PC-9 (cell line): ENCODE data around the gene PGA3. TPM values are rescaled to one million over a fixed set of nuclear protein-coding genes. Genes with fewer than 3 reads are reported as not detected.

Source experiments
- BruUV-seq: library from RNA; stranded (reverse); fragments of 400-500 nt; replicated peaks from 2 replicates; lab custom pipeline; 2021; lab: Mats Ljungman, UMichigan
- CTCF ChIA-PET: fragments of 300-600 bp; sonication (Branson Sonifier 250); formaldehyde crosslinking; loops from one replicate; lab custom pipeline; 2022; ENCODE audit warnings: antibody characterized with exemption; lab: Charles Lee
- POLR2A ChIA-PET: fragments of 300-600 bp; sonication (Branson Sonifier 250); formaldehyde crosslinking; loops from one replicate; lab custom pipeline; 2022; ENCODE audit warnings: antibody characterized with exemption; ENCODE audit not compliant: unreplicated experiment; lab: Charles Lee
- DNase-seq, 2 experiments: peaks; one replicate each; pipeline versions ENCODE4 v3.0.0 to v3.0.0-alpha.2; 2015 to 2022; ENCODE audit warnings: mixed read lengths in 1 of 2
- H2AFZ ChIP-seq: fragments of 200-600 bp; sonication (generic); 2 replicates; pipeline ENCODE4 v1.8.1; 2017; ENCODE audit warnings: antibody characterized with exemption
- H3F3A ChIP-seq: fragments of 200-600 bp; sonication (generic); 2 replicates; pipeline ENCODE4 v1.8.1; 2017; ENCODE audit warnings: antibody characterized with exemption, mild to moderate bottlenecking, low read depth; ENCODE audit not compliant: insufficient read depth
- H3K27ac ChIP-seq: fragments of 200-600 bp; sonication (generic); 2 replicates; pipeline ENCODE4 v1.6.1; 2016; ENCODE audit warnings: mixed run types
- H3K27me3 ChIP-seq: fragments of 200-600 bp; sonication (generic); 2 replicates; pipeline ENCODE4 v1.6.1; 2016; ENCODE audit warnings: low read depth, mixed run types; ENCODE audit not compliant: insufficient read depth
- H3K36me3 ChIP-seq: fragments of 200-600 bp; sonication (generic); 2 replicates; pipeline ENCODE4 v1.6.1; 2016; ENCODE audit warnings: low read depth, mixed run types
- H3K4me1 ChIP-seq: fragments of 200-600 bp; sonication (generic); replicated peaks from 2 replicates; pipeline ENCODE4 v1.6.1; 2016; ENCODE audit warnings: mixed run types; ENCODE audit not compliant: insufficient read depth
- H3K4me2 ChIP-seq: fragments of 200-600 bp; sonication (generic); 2 replicates; pipeline ENCODE4 v1.6.1; 2017; ENCODE audit warnings: mixed run types
- H3K4me3 ChIP-seq: fragments of 200-600 bp; sonication (generic); 2 replicates; pipeline ENCODE4 v1.6.1; 2016; ENCODE audit warnings: mixed run types
- H3K79me2 ChIP-seq: fragments of 200-600 bp; sonication (generic); 2 replicates; pipeline ENCODE4 v1.6.1; 2017; ENCODE audit warnings: low read depth, mixed run types
- H3K9me2 ChIP-seq: fragments of 200-600 bp; sonication (generic); 2 replicates; pipeline ENCODE4 v1.8.1; 2017; ENCODE audit warnings: mild to moderate bottlenecking; ENCODE audit not compliant: insufficient read depth
- H3K9me3 ChIP-seq: fragments of 200-600 bp; sonication (generic); 2 replicates; pipeline ENCODE4 v1.8.1; 2016; ENCODE audit warnings: low read depth; ENCODE audit not compliant: insufficient read depth
- H4K20me1 ChIP-seq: fragments of 200-600 bp; sonication (generic); 2 replicates; pipeline ENCODE4 v1.8.1; 2017; ENCODE audit not compliant: insufficient read depth
- CTCF ChIP-seq: fragments of 200-600 bp; sonication (generic); conservative IDR thresholded peaks from 2 replicates; pipeline ENCODE4 v1.6.1; 2017; ENCODE audit warnings: mixed run types, antibody characterized with exemption, mild to moderate bottlenecking, moderate library complexity
- EZH2 ChIP-seq: fragments of 200-600 bp; sonication (generic); IDR thresholded peaks from 2 replicates; pipeline ENCODE4 v1.8.0; 2017; ENCODE audit warnings: antibody characterized with exemption, low read depth
- intact Hi-C: fragments of 100-400 bp; cut with micrococcal nuclease; formaldehyde crosslinking; loops from one replicate; pipeline ENCODE4 v1.10.0; 2022; ENCODE audit not compliant: unreplicated experiment
- total RNA-seq: library from RNA; stranded (reverse); gene quantifications from 2 replicates; pipeline ENCODE4 v1.2.3, GENCODE V29; 2021

Gene PGA3
- total RNA-seq, 1 experiment from 2014 or later: not detected

GRCh38 chr11:61195719-61196118 is 7.6 kb upstream of the PGA3 start:
- H2AFZ ChIP-seq: no peak overlapping the region
- H3K4me2 ChIP-seq: no peak overlapping the region
- TF ChIP-seq CTCF (no peak), EZH2 (no peak)
- no peak overlapping the region for H3K27ac ChIP-seq
- no peaks in the 10 kb centered on the region for H3F3A ChIP-seq
- DNase-seq: no peak
- peaks cover 9% of the 10 kb centered on the region for H3K9me3 ChIP-seq
- peaks cover 91% of the 10 kb centered on the region for H3K27me3 ChIP-seq
- no peaks in the 10 kb centered on the region for H3K79me2 ChIP-seq
- H3K9me2 ChIP-seq: no peaks in the 10 kb centered on the region
- no peaks in the 10 kb centered on the region for H3K36me3 ChIP-seq
- no TSS peak for BruUV-seq
- intact Hi-C loops: no loop called here
- ChIA-PET CTCF (interaction anchor here (0.6 kb wide), 1 partner anchor 149 kb away, joined by 14 read pairs; no protein-coding TSS in a partner anchor), POLR2A (no interaction called here)
- H3K4me1 ChIP-seq: no peaks in the 10 kb centered on the region
- no peaks in the 10 kb centered on the region for H4K20me1 ChIP-seq
- no peak overlapping the region for H3K4me3 ChIP-seq

GRCh38 chr11:61198361-61198760 is 5.0 kb upstream of the PGA3 start:
- Histone ChIP-seq H3K9me3 (no peaks in the 10 kb centered on the region), H3K79me2 (no peaks in the 10 kb centered on the region), H3F3A (no peaks in the 10 kb centered on the region), H2AFZ (no peak overlapping the region), H4K20me1 (no peaks in the 10 kb centered on the region), H3K9me2 (no peaks in the 10 kb centered on the region), H3K4me1 (no peaks in the 10 kb centered on the region), H3K36me3 (no peaks in the 10 kb centered on the region), H3K4me2 (no peak overlapping the region), H3K27ac (no peak overlapping the region), H3K4me3 (no peak overlapping the region), H3K27me3 (peaks cover 93% of the 10 kb centered on the region)
- ChIA-PET CTCF (no interaction called here), POLR2A (no interaction called here)
- no TSS peak for BruUV-seq
- DNase-seq: peak in 1 of 2 experiments; percentile 32
- intact Hi-C loops: no loop called here
- TF ChIP-seq CTCF: no peak
- TF ChIP-seq EZH2: no peak

- POLR2A ChIA-PET: interaction anchor here (0.6 kb wide), 1 partner anchor 11 kb away, joined by 6 read pairs; no protein-coding TSS in a partner anchor
- Histone ChIP-seq H3K27ac (no peak overlapping the region), H2AFZ (no peak overlapping the region), H3F3A (no peaks in the 10 kb centered on the region), H3K79me2 (no peaks in the 10 kb centered on the region), H3K4me3 (no peak overlapping the region), H3K4me2 (no peak overlapping the region), H3K27me3 (peaks cover 91% of the 10 kb centered on the region), H3K9me3 (no peaks in the 10 kb centered on the region), H4K20me1 (no peaks in the 10 kb centered on the region), H3K4me1 (no peaks in the 10 kb centered on the region), H3K9me2 (no peaks in the 10 kb centered on the region), H3K36me3 (no peaks in the 10 kb centered on the region)
- CTCF ChIA-PET: no interaction called here
- peak in 1 of 2 experiments; percentile 21 for DNase-seq
- TF ChIP-seq CTCF (no peak), EZH2 (no peak)
- intact Hi-C loops: no loop called here
- BruUV-seq: no TSS peak
These were observed 4.3 kb upstream of the PGA3 start for GRCh38 chr11:61198948-61199523.
